Breast epithelium (tissue), 4 donors: ENCODE measurements around the gene TRIM27. TPM values are rescaled to one million over a fixed set of nuclear protein-coding genes. Genes with fewer than 3 reads are reported as not detected.
"Not testable (repeated sequence)": the region's sequence is repeated elsewhere in the genome, so short reads cannot be mapped to it uniquely, and the experiment has no call there.

Source experiments
- DNase-seq, 2 donors: peaks; one replicate each; pipeline ENCODE4 v3.0.0-alpha.2; 2019; ENCODE audit warnings: low spot score in 2 of 2
- H3K27ac ChIP-seq, 2 donors: fragments of 200-600 bp; sonication (generic) in 1 of 2; one replicate each; pipeline ENCODE4 v1.5.1; 2016 to 2019; ENCODE audit warnings: mild to moderate bottlenecking in 1 of 2
- H3K27me3 ChIP-seq, 2 donors: fragments of 200-600 bp; sonication (generic) in 1 of 2; one replicate each; pipeline versions ENCODE4 v1.5.1 to v1.6.0; 2017 to 2019; ENCODE audit warnings: control low read depth in 1 of 2, mild to moderate bottlenecking in 1 of 2
- H3K36me3 ChIP-seq: fragments of 200-600 bp; one replicate; pipeline ENCODE4 v1.5.1; 2019
- H3K4me1 ChIP-seq, 2 donors: fragments of 200-600 bp; sonication (generic); one replicate each; pipeline ENCODE4 v1.5.1; 2016 to 2019; ENCODE audit warnings: control low read depth in 1 of 2
- H3K4me3 ChIP-seq, 3 donors: fragments of 200-600 bp; sonication (generic); 1 replicate in 2 of 3; 2 replicates in 1 of 3; pipeline ENCODE4 v1.5.1; 2016 to 2019; ENCODE audit warnings: mild to moderate bottlenecking in 3 of 3, moderate library complexity in 2 of 3
- H3K9me3 ChIP-seq, 2 donors: fragments of 200-600 bp; sonication (generic) in 1 of 2; one replicate each; pipeline ENCODE4 v1.5.1; 2016 to 2019; ENCODE audit warnings: control low read depth in 1 of 2
- POLR2A ChIP-seq: fragments of 450-650 bp; IDR thresholded peaks from one replicate; pipeline ENCODE4 v1.6.1; 2016; ENCODE audit warnings: antibody characterized with exemption, mild to moderate bottlenecking, moderate library complexity
- POLR2AphosphoS5 ChIP-seq, 3 donors: sonication (generic); formaldehyde crosslinking; IDR thresholded peaks; one replicate each; pipeline ENCODE4 v1.6.1; 2017; ENCODE audit warnings: antibody characterized with exemption in 3 of 3
- intact Hi-C: fragments of 100-400 bp; cut with DNase I; formaldehyde crosslinking; loops from one replicate; pipeline ENCODE4 v1.15.1; 2023; ENCODE audit warnings: low total_unique reads
- total RNA-seq, 3 donors: library from RNA; depleted of rRNA; stranded (reverse); fragments of >200 nt; gene quantifications; one replicate each; pipeline ENCODE4 v1.1.0, GENCODE V29; 2016
- TF ChIP-seq, protein P1 (sequence below), 3 donors: fragments of 450-650 bp; IDR thresholded peaks; one replicate each; pipeline ENCODE4 v1.5.1; 2016 to 2017; ENCODE audit warnings: antibody characterized with exemption in 3 of 3, mild to moderate bottlenecking in 3 of 3, moderate library complexity in 3 of 3

Gene TRIM27
- total RNA-seq, 3 donors from 2014 or later: 38.7 to 106 (median 80.3) TPM

DNA sequence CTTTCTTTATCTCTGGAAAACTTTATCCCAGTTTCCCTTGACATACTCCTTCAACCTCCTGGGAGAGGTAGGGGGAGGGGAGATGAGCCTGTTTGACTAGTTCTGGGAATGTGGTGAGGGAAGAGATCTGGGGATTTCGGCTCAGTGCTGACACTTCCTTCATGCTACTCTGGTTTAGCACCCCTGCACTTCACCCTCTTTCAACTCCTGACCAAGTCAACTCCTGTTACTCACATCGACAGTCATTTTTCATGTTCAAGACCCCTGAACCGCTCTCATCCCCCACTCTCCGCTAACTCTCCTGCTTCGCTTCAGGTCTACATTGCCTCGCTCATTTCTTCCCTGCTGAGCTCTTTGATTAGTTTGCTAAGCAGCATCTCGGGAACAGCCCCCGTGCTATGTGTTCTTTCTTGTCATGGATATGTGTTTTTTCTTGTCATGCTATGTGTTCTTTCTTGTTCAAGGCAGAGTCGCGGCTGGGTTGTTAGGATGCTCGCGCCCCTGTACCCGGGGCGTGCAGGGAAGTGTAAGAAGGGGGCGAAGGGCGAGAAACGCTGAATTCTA, 16.6 kb upstream of the TRIM27 start:
- Histone ChIP-seq H3K4me1 (peaks cover 0 to 7% of the 10 kb centered on the region in 2 donors), H3K36me3 (no peaks in the 10 kb centered on the region), H3K9me3 (no peaks in the 10 kb centered on the region), H3K27ac (peak overlapping the region; percentile 93 to 97), H3K27me3 (no peaks in the 10 kb centered on the region), H3K4me3 (peak overlapping the region; percentile 45 to 82 (median 79))
- DNase-seq: peak in 1 of 2 donors; percentile 73
- TF ChIP-seq POLR2AphosphoS5 (IDR thresholded peaks at IDR 0.05): peak in 1 of 3 donors; percentile 56
- TF ChIP-seq, protein P1, sequence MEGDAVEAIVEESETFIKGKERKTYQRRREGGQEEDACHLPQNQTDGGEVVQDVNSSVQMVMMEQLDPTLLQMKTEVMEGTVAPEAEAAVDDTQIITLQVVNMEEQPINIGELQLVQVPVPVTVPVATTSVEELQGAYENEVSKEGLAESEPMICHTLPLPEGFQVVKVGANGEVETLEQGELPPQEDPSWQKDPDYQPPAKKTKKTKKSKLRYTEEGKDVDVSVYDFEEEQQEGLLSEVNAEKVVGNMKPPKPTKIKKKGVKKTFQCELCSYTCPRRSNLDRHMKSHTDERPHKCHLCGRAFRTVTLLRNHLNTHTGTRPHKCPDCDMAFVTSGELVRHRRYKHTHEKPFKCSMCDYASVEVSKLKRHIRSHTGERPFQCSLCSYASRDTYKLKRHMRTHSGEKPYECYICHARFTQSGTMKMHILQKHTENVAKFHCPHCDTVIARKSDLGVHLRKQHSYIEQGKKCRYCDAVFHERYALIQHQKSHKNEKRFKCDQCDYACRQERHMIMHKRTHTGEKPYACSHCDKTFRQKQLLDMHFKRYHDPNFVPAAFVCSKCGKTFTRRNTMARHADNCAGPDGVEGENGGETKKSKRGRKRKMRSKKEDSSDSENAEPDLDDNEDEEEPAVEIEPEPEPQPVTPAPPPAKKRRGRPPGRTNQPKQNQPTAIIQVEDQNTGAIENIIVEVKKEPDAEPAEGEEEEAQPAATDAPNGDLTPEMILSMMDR (IDR thresholded peaks at IDR 0.05): peak in 1 of 3 donors; percentile 18
- no peak for TF ChIP-seq POLR2A
- intact Hi-C loops: loop anchor here (5.0 kb wide), 2 partner anchors 42 to 1103 kb away; a partner anchor contains a TSS

DNA sequence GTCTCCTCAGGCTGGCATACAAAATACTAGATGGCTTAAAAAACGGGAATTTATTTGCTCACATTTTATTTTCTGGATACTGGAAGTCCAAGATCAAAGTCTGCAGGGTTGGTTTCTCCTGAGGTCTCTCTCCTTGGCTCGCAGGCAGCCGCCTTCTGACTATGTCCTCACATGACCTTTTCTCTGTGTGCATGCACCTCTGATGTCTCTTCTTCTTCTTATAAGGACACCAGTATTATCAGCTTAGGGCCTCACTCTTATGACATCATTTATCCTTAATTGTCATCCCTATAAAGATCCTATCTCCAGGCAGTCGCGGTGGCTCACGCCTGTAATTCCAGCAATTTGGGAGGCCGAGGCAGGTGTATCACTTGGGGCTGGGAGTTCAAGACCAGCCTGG, 9.3 kb upstream of the TRIM27 start:
- DNase-seq: no peak
- Histone ChIP-seq H3K4me1 (no peaks in the 10 kb centered on the region), H3K27me3 (no peaks in the 10 kb centered on the region), H3K4me3 (no peak overlapping the region), H3K27ac (no peak overlapping the region), H3K36me3 (no peaks in the 10 kb centered on the region), H3K9me3 (no peaks in the 10 kb centered on the region)
- intact Hi-C loops: no loop called here
- TF ChIP-seq POLR2AphosphoS5 (IDR thresholded peaks at IDR 0.05) (no peak), POLR2A (no peak)
- TF ChIP-seq, protein P1 (IDR thresholded peaks at IDR 0.05): no peak

DNA sequence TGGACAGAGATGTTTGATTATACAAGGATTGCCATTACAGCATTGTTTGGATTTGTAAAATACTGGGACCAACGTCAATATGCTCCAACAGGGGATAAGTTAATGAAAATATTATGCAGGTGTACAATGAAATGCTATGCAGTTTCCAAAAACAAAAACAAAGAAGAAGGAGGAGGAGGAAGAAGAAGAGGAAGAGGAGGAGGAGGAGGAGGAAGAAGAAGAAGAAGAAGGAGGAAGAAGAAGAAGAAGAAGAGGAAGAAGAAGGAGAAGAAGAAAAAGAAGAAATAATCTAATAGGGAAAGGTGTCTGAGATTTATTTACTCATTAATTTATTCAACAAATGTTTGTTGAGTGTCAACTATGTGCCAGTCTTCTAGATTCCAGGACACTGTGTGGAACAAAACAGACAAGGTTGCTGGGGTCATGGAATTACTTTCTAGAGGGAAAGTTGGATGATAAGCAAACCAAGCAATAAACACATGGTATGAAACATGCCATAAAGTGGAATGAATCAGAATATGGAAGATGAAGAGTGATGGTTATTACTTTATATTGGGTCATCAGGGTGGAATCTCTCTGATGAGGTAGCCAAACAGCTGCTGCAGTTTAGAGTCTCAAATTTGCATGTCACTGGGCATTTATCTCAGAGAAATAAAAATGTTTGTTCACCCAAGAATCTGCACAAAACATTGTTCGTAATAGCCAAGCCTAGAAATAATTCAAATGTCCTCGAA, 6.3 kb upstream of the TRIM27 start:
- H3K36me3 ChIP-seq: no peaks in the 10 kb centered on the region
- intact Hi-C loops: loop anchor here (10.0 kb wide), 1 partner anchor 665 kb away; no protein-coding TSS in a partner anchor
- no peaks in the 10 kb centered on the region for H3K9me3 ChIP-seq
- no peak overlapping the region for H3K27ac ChIP-seq
- H3K4me3 ChIP-seq: no peak overlapping the region
- TF ChIP-seq POLR2AphosphoS5 (IDR thresholded peaks at IDR 0.05): no peak
- TF ChIP-seq, protein P1 (IDR thresholded peaks at IDR 0.05): no peak
- no peak for TF ChIP-seq POLR2A
- no peaks in the 10 kb centered on the region for H3K4me1 ChIP-seq
- H3K27me3 ChIP-seq: no peaks in the 10 kb centered on the region
- no peak for DNase-seq

DNA sequence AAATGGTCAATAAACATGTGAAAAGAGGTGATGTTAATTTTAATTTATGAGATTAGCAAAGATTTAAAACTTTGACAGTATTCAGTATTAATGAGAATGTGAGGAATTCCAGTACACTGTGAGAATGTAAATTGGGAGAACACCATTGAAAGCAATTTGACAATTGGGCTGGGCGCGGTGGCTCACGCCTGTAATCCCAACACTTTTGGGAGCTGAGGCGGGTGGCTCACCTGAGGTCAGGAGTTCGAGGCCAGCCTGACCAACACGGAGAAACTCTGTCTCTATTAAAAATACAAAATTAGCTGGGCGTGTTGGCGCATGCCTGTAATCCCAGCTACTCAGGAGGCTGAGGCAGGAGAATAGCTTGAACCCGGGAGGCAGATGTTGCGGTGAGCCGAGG, 5.6 kb upstream of the TRIM27 start:
- intact Hi-C loops: loop anchor here (10.0 kb wide), 1 partner anchor 665 kb away; no protein-coding TSS in a partner anchor
- not testable (repeated sequence) for H3K9me3 ChIP-seq, H3K4me1 ChIP-seq, DNase-seq, H3K36me3 ChIP-seq, H3K4me3 ChIP-seq, H3K27me3 ChIP-seq, H3K27ac ChIP-seq

DNA sequence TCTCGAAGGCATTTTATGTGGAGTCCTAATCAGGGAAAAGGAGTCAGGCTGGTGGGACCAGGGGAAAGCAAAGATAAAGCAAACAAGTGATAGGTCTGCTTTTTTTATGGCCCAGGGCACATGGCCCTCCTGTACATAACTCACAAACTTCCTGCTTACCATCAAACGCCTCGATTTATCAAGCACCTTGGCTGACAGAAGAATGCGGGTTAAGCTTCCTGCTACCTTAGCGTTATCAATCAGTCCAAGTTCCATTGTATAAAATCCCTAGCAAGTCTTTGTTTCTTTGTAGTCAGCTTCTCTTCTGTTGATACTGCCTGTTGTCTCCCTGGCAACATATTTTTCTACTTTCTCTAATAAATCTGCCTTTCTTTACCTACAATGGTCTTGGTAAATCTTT, 4.1 kb upstream of the TRIM27 start:
- H3K36me3 ChIP-seq: no peaks in the 10 kb centered on the region
- no peak overlapping the region for H3K4me3 ChIP-seq
- DNase-seq: no peak
- H3K9me3 ChIP-seq: no peaks in the 10 kb centered on the region
- H3K4me1 ChIP-seq: no peaks in the 10 kb centered on the region
- no peaks in the 10 kb centered on the region for H3K27me3 ChIP-seq
- no peak for TF ChIP-seq POLR2A
- no peak for TF ChIP-seq POLR2AphosphoS5 (IDR thresholded peaks at IDR 0.05)
- TF ChIP-seq, protein P1 (IDR thresholded peaks at IDR 0.05): no peak
- intact Hi-C loops: loop anchor here (10.0 kb wide), 1 partner anchor 667 kb away; no protein-coding TSS in a partner anchor
- no peak overlapping the region for H3K27ac ChIP-seq
